ENCODE data around the gene MYO1G. TPM values are rescaled to one million over a fixed set of nuclear protein-coding genes. Genes with fewer than 3 reads are reported as not detected.
A peak's percentile ranks its signal among the peaks of the same experiment; 100 is the strongest.

Gene MYO1G
- total RNA-seq, 2 donors from 2014 or later: 0.78 to 2.2 TPM

DNA sequence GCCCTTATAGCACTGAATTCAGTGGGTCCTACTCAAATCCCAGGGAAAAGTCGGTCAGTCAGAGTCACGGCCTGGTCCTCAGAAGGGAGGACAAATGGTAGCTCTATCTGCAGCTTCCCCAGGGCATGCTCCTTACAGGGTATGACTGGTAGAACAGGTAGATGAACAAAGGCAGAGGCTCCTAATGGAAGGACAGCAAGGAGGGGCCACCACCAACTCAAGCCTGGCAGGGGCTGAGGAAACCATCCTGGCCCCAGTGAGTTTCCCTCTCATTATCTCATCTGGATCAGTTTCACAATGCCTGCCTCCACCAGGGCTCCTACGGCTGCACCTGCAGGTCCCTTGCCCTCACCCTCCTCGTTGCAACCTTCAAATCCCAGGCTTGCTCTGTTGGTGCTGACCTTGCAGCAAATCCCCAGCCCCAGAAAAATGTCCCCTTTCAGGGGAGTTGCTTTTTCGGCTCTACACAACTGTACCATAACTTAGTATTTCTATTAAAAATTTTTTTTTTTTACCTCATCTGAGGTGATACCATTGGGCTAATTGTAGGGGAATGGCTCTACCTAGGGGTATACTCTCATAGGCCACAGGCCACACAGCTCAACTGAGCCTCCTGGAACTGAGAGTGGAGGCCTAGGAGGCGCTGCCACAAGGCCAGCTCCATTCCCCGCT, 2.4 kb upstream of the MYO1G start:
- DNase-seq (ENCODE audit: low spot score): no peak
- Histone ChIP-seq H3K4me1 (peaks cover 0 to 16% of the 10 kb centered on the region in 2 donors), H3K4me3 (no peak overlapping the region), H3K36me3 (peaks cover 42% of the 10 kb centered on the region), H3K27ac (peak overlapping the region in 1 of 2 donors; percentile 25), H3K9me3 (no peaks in the 10 kb centered on the region), H3K27me3 (no peaks in the 10 kb centered on the region)
- TF ChIP-seq, protein P1, sequence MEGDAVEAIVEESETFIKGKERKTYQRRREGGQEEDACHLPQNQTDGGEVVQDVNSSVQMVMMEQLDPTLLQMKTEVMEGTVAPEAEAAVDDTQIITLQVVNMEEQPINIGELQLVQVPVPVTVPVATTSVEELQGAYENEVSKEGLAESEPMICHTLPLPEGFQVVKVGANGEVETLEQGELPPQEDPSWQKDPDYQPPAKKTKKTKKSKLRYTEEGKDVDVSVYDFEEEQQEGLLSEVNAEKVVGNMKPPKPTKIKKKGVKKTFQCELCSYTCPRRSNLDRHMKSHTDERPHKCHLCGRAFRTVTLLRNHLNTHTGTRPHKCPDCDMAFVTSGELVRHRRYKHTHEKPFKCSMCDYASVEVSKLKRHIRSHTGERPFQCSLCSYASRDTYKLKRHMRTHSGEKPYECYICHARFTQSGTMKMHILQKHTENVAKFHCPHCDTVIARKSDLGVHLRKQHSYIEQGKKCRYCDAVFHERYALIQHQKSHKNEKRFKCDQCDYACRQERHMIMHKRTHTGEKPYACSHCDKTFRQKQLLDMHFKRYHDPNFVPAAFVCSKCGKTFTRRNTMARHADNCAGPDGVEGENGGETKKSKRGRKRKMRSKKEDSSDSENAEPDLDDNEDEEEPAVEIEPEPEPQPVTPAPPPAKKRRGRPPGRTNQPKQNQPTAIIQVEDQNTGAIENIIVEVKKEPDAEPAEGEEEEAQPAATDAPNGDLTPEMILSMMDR (IDR thresholded peaks at IDR 0.05): no peak

DNA sequence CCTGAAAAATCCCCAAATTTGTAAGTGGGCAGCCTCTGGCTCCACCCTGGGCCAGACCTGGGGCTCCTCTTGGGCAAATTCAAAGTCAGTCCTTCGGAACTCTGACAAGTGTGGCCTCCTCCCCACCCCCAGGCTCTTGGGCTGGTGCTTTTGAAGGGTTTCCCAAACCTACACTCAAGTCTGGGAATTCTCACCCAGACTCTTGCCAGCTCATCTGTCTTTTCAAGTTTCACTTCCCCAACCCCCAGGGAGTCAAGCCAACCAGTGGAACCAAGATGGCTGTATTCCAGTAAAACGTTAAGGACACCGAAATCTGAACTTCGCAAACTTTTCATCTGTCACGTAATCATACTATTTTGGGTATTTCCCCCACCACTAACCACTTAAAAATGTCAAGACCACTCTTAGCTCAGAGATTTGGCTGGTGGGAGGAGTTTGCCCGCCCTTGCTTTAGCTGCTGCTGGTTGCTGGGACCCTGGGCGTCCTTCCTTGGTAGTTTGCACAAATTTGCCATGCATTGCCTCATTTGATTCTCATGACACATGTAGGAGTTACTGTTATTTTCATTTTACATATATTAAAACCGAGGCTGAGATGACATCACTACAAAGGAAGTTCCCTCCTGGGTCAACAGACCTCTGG, 1.7 kb upstream of the MYO1G start:
- Histone ChIP-seq H3K27ac (peak overlapping the region; percentile 25 to 35), H3K27me3 (no peaks in the 10 kb centered on the region), H3K4me3 (no peak overlapping the region), H3K4me1 (peaks cover 0 to 9% of the 10 kb centered on the region in 2 donors), H3K36me3 (peaks cover 41% of the 10 kb centered on the region), H3K9me3 (no peaks in the 10 kb centered on the region)
- DNase-seq (ENCODE audit: low spot score): no peak
- TF ChIP-seq, protein P1 (IDR thresholded peaks at IDR 0.05): no peak

DNA sequence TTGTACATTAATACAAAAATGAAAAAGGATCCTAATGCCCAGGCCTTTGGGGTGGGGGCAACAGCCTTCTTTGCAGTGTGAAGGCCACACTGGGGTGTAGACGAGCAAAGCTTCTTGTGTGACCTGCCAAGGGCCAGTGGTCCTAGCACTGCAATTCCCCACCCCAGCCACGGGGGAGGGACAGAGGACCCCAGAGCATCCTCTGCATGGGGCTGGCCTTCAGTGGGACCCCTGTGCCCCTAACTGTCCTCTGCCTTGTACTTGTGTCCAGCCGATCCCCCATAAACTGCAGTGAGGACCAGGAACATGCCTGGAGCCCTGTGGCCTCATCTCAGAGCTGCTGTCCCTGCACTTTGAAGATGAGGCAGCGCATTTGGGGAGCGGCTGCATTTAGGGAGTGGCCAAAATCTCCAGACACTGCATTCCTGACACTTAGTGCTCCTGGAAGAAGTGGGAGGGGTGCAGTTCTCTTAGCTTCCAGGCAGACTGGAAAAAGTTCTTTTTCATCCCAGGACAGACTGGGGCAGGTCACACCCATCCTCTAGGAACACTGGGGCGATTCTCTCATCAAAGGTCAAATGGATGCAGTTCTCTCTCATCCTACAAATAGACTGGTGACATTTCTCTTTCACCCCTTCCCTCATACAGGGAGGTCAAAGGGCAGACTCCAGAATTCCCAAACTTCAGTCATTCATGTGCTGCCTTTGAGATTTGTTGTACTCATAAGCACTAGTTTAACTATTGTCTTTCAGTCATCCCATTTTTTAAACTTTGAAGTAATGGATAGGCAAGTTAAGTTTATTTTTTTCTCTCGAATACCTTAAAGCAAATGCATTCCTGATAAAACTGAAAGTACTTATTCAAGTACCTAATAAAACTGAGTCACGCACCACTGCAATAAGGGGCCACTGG, 922 bp upstream of the MYO1G start:
- TF ChIP-seq, protein P1 (IDR thresholded peaks at IDR 0.05): no peak
- Histone ChIP-seq H3K4me3 (no peak overlapping the region), H3K9me3 (no peaks in the 10 kb centered on the region), H3K27ac (peak overlapping the region; percentile 25 to 35), H3K27me3 (no peaks in the 10 kb centered on the region), H3K4me1 (peaks cover 0 to 6% of the 10 kb centered on the region in 2 donors), H3K36me3 (peaks cover 33% of the 10 kb centered on the region)
- no peak for DNase-seq (ENCODE audit: low spot score)

DNA sequence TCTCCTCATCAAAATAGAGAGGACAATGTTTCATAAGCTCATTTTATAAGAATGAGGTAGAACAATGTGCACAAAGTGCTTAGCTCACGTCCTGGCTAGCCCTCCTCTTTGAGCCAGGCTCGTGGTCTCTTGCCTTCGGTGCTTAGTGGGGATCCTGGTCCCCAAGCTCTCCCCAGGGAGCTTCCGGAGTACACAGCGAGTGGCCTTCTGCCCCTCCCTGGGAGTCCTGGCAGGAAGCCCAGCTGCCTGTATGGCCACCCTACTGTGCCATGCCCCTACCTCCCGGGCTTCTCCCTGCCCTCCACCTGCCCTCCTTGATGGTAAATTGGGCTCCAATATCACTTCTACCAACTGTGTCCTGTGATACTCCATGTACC, 868 bp downstream of the MYO1G start:
- TF ChIP-seq, protein P1 (IDR thresholded peaks at IDR 0.05): no peak

DNA sequence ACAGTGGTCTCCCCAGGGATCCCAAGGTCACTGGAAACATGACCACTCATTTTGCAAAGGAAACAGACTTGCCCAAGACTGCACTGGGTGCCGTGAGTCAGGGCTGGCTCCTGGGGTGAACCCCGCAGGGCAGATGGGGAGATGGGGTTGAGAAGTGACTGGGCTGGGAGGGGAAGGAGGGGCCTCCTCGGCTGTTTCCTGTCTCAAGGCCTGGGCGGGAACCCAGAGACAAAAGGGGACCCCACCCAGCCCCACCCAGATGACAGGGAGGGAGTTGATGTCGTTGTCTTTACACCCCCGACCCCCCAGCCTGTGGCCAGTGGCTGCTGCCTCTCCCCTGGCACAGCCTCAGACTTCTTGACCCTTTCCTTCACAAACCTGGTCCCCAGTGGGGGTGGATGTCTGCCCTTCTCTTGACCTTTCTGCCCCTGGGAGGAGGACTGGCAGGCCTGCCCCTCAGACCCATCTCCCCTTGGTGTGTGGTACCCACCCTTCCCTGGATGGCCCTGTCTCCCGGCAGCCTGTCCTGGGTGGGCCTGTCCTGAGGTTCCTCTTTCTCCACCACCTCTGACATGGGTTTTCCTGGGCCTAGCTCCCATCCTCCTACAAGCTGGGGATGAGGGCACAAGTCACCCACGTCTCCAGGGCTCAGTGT, 1.4 kb downstream of the MYO1G start:
- no peaks in the 10 kb centered on the region for H3K27me3 ChIP-seq
- peaks cover 10% of the 10 kb centered on the region for H3K36me3 ChIP-seq
- no peak for DNase-seq (ENCODE audit: low spot score)
- TF ChIP-seq, protein P1 (IDR thresholded peaks at IDR 0.05): no peak
- no peak overlapping the region for H3K4me3 ChIP-seq
- H3K4me1 ChIP-seq: peaks cover 0 to 6% of the 10 kb centered on the region in 2 donors
- H3K27ac ChIP-seq: no peak overlapping the region
- H3K9me3 ChIP-seq: no peaks in the 10 kb centered on the region

More for the DNA sequence above, 868 bp downstream of the MYO1G start:
- Histone ChIP-seq H3K4me3 (no peak overlapping the region), H3K4me1 (peaks cover 0 to 6% of the 10 kb centered on the region in 2 donors), H3K27ac (no peak overlapping the region), H3K9me3 (no peaks in the 10 kb centered on the region), H3K27me3 (no peaks in the 10 kb centered on the region), H3K36me3 (peaks cover 15% of the 10 kb centered on the region)
- DNase-seq (ENCODE audit: low spot score): no peak

All from right atrium auricular region (tissue), 2 donors.